DND-41 (cell line): ENCODE results near the gene SH3GLB1.

Experiments
- ATAC-seq: fragments of 200-7000 bp; cut with Tn5 transposase; 3 replicates; pipeline ENCODE4 v1.9.1; 2021; ENCODE audit warnings: low read depth; ENCODE audit not compliant: insufficient read depth
- DNase-seq: peaks from one replicate; pipeline ENCODE4 v3.0.0-alpha.2; 2020
- H2AFZ ChIP-seq: 2 replicates; pipeline ENCODE4 v1.6.0; 2012; ENCODE audit warnings: low read depth, low read length
- H3K27ac ChIP-seq: 2 replicates; pipeline ENCODE4 v1.5.1; 2012; ENCODE audit warnings: low read length, inconsistent platforms
- H3K27me3 ChIP-seq: fragments of 200-600 bp; sonication (generic); 2 replicates; pipeline ENCODE4 v1.6.0; 2012; ENCODE audit warnings: low read length, mild to moderate bottlenecking, inconsistent platforms; ENCODE audit not compliant: insufficient read depth, poor library complexity
- H3K36me3 ChIP-seq: 2 replicates; pipeline ENCODE4 v1.5.1; 2012; ENCODE audit warnings: low read length, inconsistent platforms; ENCODE audit not compliant: insufficient read depth
- H3K4me1 ChIP-seq: 2 replicates; pipeline ENCODE4 v1.5.1; 2012; ENCODE audit warnings: mild to moderate bottlenecking, low read length; ENCODE audit not compliant: insufficient read depth
- H3K4me2 ChIP-seq: 2 replicates; pipeline ENCODE4 v1.6.0; 2012; ENCODE audit warnings: mild to moderate bottlenecking, moderate library complexity, low read length, inconsistent platforms; ENCODE audit not compliant: insufficient read depth
- H3K4me3 ChIP-seq, 2 experiments: fragments of 200-600 bp in 1 of 2; shearing (Covaris generic) in 1 of 2; 2 replicates each; pipeline ENCODE4 v1.5.1; 2012 to 2016; ENCODE audit warnings: inconsistent platforms in 2 of 2, low read length in 2 of 2, mild to moderate bottlenecking in 2 of 2, low read depth in 1 of 2, moderate library complexity in 1 of 2
- H3K79me2 ChIP-seq: 2 replicates; pipeline ENCODE4 v1.6.0; 2012; ENCODE audit warnings: low read length, inconsistent platforms; ENCODE audit not compliant: insufficient read depth
- H3K9ac ChIP-seq: 2 replicates; pipeline ENCODE4 v1.6.0; 2012; ENCODE audit warnings: low read depth, mild to moderate bottlenecking, inconsistent platforms, low read length, moderate library complexity
- H3K9me3 ChIP-seq: 2 replicates; pipeline ENCODE4 v1.5.1; 2012; ENCODE audit warnings: low read length, moderate library complexity, mild to moderate bottlenecking, inconsistent platforms; ENCODE audit not compliant: insufficient read depth, severe bottlenecking
- H4K20me1 ChIP-seq: 2 replicates; pipeline ENCODE4 v1.6.0; 2012; ENCODE audit warnings: low read length; ENCODE audit not compliant: insufficient read depth
- CTCF ChIP-seq: IDR thresholded peaks from 2 replicates; pipeline ENCODE4 v1.5.1; 2012; ENCODE audit warnings: borderline replicate concordance, low read length, moderate library complexity, mild to moderate bottlenecking; ENCODE audit not compliant: poor library complexity, severe bottlenecking; ENCODE audit errors: extremely low read depth
- EZH2 ChIP-seq: IDR thresholded peaks from 3 replicates; pipeline ENCODE4 v1.6.1; 2012; ENCODE audit warnings: borderline replicate concordance, low read depth, mild to moderate bottlenecking, moderate library complexity, low read length, inconsistent platforms; ENCODE audit not compliant: severe bottlenecking

Gene SH3GLB1

GRCh38 chr1:86782482-86782881 is 78.1 kb downstream of the SH3GLB1 start:
- Histone ChIP-seq H3K27ac (no peak overlapping the region), H3K9ac (no peak overlapping the region), H3K4me3 (no peak overlapping the region), H3K4me1 (no peaks in the 10 kb centered on the region), H4K20me1 (no peaks in the 10 kb centered on the region), H3K36me3 (no peaks in the 10 kb centered on the region), H3K4me2 (no peak overlapping the region), H3K79me2 (no peaks in the 10 kb centered on the region), H3K9me3 (no peaks in the 10 kb centered on the region), H2AFZ (no peak overlapping the region), H3K27me3 (no peaks in the 10 kb centered on the region)
- TF ChIP-seq CTCF (no peak), EZH2 (no peak)
- no peak for ATAC-seq
- no peak for DNase-seq

GRCh38 chr1:86787621-86788020 is 83.2 kb downstream of the SH3GLB1 start:
- no peaks in the 10 kb centered on the region for H3K36me3 ChIP-seq
- TF ChIP-seq CTCF (no peak), EZH2 (no peak)
- H3K9me3 ChIP-seq: no peaks in the 10 kb centered on the region
- no peak for DNase-seq
- no peaks in the 10 kb centered on the region for H3K79me2 ChIP-seq
- no peaks in the 10 kb centered on the region for H3K27me3 ChIP-seq
- no peak overlapping the region for H3K4me2 ChIP-seq
- no peak for ATAC-seq
- no peaks in the 10 kb centered on the region for H3K4me1 ChIP-seq
- H3K4me3 ChIP-seq: no peak overlapping the region
- no peak overlapping the region for H3K27ac ChIP-seq
- no peaks in the 10 kb centered on the region for H4K20me1 ChIP-seq
- no peak overlapping the region for H2AFZ ChIP-seq
- no peak overlapping the region for H3K9ac ChIP-seq

GRCh38 chr1:86788300-86789206 is 84.2 kb downstream of the SH3GLB1 start:
- ATAC-seq (no peak), DNase-seq (no peak)
- Histone ChIP-seq H3K36me3 (no peaks in the 10 kb centered on the region), H3K9me3 (no peaks in the 10 kb centered on the region), H3K4me1 (no peaks in the 10 kb centered on the region), H3K4me3 (no peak overlapping the region), H3K27ac (no peak overlapping the region), H3K27me3 (no peaks in the 10 kb centered on the region), H2AFZ (no peak overlapping the region), H3K9ac (no peak overlapping the region), H4K20me1 (no peaks in the 10 kb centered on the region), H3K79me2 (no peaks in the 10 kb centered on the region), H3K4me2 (no peak overlapping the region)
- TF ChIP-seq CTCF (no peak), EZH2 (no peak)
